NB4 (cell line): ENCODE results near the gene CEP192.

Source experiments
- TF ChIP-seq, protein P1 (sequence below): IDR thresholded peaks from one replicate; pipeline ENCODE4 v1.5.1; 2012; ENCODE audit warnings: low read depth, low read length
- TF ChIP-seq, protein P2 (sequence below): IDR thresholded peaks from 2 replicates; pipeline ENCODE4 v1.6.1; 2011; ENCODE audit warnings: low read depth, low read length

DNA sequence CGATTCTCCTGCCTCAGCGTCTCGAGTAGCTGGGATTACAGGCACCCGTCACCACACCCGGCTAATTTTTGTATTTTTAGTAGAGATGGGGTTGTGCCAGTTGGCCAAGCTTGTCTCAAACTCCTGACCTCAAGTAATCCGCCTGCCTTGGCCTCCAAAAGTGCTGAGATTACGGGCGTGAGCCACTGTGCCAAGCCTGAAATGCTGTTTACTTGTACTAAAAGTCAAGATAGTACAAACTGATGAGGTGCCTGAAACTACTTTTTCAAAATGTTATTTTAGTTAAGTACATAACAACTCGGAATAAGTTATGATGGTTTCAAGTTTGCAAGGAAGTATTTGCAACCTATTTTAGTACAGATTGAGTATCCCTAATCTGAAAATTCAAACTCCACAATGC, 85.7 kb downstream of the CEP192 start:
- TF ChIP-seq, protein P1, sequence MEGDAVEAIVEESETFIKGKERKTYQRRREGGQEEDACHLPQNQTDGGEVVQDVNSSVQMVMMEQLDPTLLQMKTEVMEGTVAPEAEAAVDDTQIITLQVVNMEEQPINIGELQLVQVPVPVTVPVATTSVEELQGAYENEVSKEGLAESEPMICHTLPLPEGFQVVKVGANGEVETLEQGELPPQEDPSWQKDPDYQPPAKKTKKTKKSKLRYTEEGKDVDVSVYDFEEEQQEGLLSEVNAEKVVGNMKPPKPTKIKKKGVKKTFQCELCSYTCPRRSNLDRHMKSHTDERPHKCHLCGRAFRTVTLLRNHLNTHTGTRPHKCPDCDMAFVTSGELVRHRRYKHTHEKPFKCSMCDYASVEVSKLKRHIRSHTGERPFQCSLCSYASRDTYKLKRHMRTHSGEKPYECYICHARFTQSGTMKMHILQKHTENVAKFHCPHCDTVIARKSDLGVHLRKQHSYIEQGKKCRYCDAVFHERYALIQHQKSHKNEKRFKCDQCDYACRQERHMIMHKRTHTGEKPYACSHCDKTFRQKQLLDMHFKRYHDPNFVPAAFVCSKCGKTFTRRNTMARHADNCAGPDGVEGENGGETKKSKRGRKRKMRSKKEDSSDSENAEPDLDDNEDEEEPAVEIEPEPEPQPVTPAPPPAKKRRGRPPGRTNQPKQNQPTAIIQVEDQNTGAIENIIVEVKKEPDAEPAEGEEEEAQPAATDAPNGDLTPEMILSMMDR = no peak
- TF ChIP-seq, protein P2, sequence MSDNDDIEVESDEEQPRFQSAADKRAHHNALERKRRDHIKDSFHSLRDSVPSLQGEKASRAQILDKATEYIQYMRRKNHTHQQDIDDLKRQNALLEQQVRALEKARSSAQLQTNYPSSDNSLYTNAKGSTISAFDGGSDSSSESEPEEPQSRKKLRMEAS = no peak
